NCI-H1417 (cell line): ENCODE data around the gene VWCE.
"Not testable (repeated sequence)": the region's sequence is repeated elsewhere in the genome, so short reads cannot be mapped to it uniquely, and the experiment has no call there.

ENCODE experiments used
- DNase-seq, 3 experiments: peaks; one replicate each; lab custom pipeline; 2025; lab: John Stamatoyannopoulos, UW

The VWCE gene

GRCh38 chr11:61252332-61252731 lies 42.8 kb downstream of the VWCE start:
- not testable (repeated sequence) for DNase-seq

- not testable (repeated sequence) for DNase-seq
Measured at GRCh38 chr11:61250796-61251765, 44.0 kb downstream of the VWCE start.

GRCh38 chr11:61249201-61249600 lies 45.9 kb downstream of the VWCE start:
- DNase-seq: not testable (repeated sequence)

- DNase-seq: not testable (repeated sequence)
Measured at GRCh38 chr11:61248071-61248470, 47.0 kb downstream of the VWCE start.

GRCh38 chr11:61245284-61245964 lies 49.7 kb downstream of the VWCE start:
- not testable (repeated sequence) for DNase-seq

- not testable (repeated sequence) for DNase-seq
Measured at GRCh38 chr11:61241526-61241925, 53.6 kb downstream of the VWCE start.

- DNase-seq: not testable (repeated sequence)
Measured at GRCh38 chr11:61240875-61241274, 54.2 kb downstream of the VWCE start, which contains the start of gene PGA5. TSS of gene PGA5 (plus strand) at chr11:61241175. CDS start at chr11:61241227, 52 bp downstream.

GRCh38 chr11:61240288-61240687 lies 54.8 kb downstream of the VWCE start:
- not testable (repeated sequence) for DNase-seq

GRCh38 chr11:61237130-61237529 lies 58.0 kb downstream of the VWCE start:
- not testable (repeated sequence) for DNase-seq

GRCh38 chr11:61232548-61233145 lies 62.5 kb downstream of the VWCE start:
- not testable (repeated sequence) for DNase-seq

- not testable (repeated sequence) for DNase-seq
Measured at GRCh38 chr11:61231585-61231984, 63.5 kb downstream of the VWCE start.

GRCh38 chr11:61231033-61231432 lies 64.1 kb downstream of the VWCE start:
- not testable (repeated sequence) for DNase-seq

GRCh38 chr11:61229458-61229857 lies 65.7 kb downstream of the VWCE start:
- not testable (repeated sequence) for DNase-seq

GRCh38 chr11:61226457-61227137 lies 68.5 kb downstream of the VWCE start:
- DNase-seq: not testable (repeated sequence)

- not testable (repeated sequence) for DNase-seq
Measured at GRCh38 chr11:61222692-61223091, 72.4 kb downstream of the VWCE start.

GRCh38 chr11:61222047-61222446 lies 73.1 kb downstream of the VWCE start, which contains the start of gene PGA4:
TSS of gene PGA4 (plus strand) at chr11:61222347. CDS start at chr11:61222401, 54 bp downstream.
- not testable (repeated sequence) for DNase-seq

GRCh38 chr11:61219016-61219415 lies 76.1 kb downstream of the VWCE start:
- not testable (repeated sequence) for DNase-seq

- not testable (repeated sequence) for DNase-seq
Measured at GRCh38 chr11:61218306-61218705, 76.8 kb downstream of the VWCE start.

- not testable (repeated sequence) for DNase-seq
Measured at GRCh38 chr11:61213711-61214324, 81.3 kb downstream of the VWCE start.

GRCh38 chr11:61212202-61212601 lies 82.9 kb downstream of the VWCE start:
- not testable (repeated sequence) for DNase-seq
